Endothelial cell of umbilical vein (primary cell): ENCODE data around the gene LANCL2. TPM values are rescaled to one million over a fixed set of nuclear protein-coding genes. Genes with fewer than 3 reads are reported as not detected.

Experiments used
- BruUV-seq: library from RNA; stranded (reverse); fragments of 400-500 nt; replicated peaks from 2 replicates; lab custom pipeline; 2021; lab: Mats Ljungman, UMichigan
- CTCF ChIA-PET: fragments of 300-600, 350-600 bp; sonication (Branson Sonifier 250); formaldehyde crosslinking; loops from one replicate; lab custom pipeline; 2021; ENCODE audit warnings: antibody characterized with exemption, inconsistent platforms; lab: Charles Lee
- POLR2A ChIA-PET: fragments of 300-600, 350-600 bp; sonication (Branson Sonifier 250); formaldehyde crosslinking; loops from one replicate; lab custom pipeline; 2021; ENCODE audit warnings: antibody characterized with exemption, inconsistent platforms; lab: Charles Lee
- DNase-seq: peaks from one replicate; pipeline ENCODE4 v3.0.0-alpha.2; 2011; ENCODE audit warnings: low read depth, low spot score
- FAIRE-seq: peaks from 2 replicates; lab custom pipeline; 2011; peaks lifted over from hg19 to GRCh38; lab: Jason Lieb, UNC
- H2AFZ ChIP-seq: 2 replicates; pipeline ENCODE4 v1.6.0; 2012; ENCODE audit warnings: low read depth, low read length, control low read depth, inconsistent platforms
- H3K27ac ChIP-seq: 2 replicates; pipeline ENCODE4 v1.5.1; 2011; ENCODE audit warnings: low read depth, mild to moderate bottlenecking, control low read depth, low read length, moderate library complexity; ENCODE audit not compliant: insufficient read depth
- H3K27me3 ChIP-seq, 2 experiments: 2 replicates each; pipeline versions ENCODE4 v1.6.0 to v1.6.1; 2011; ENCODE audit warnings: low read length in 2 of 2, mixed read lengths in 1 of 2; ENCODE audit not compliant: control insufficient read depth in 2 of 2, insufficient read depth in 2 of 2
- H3K36me3 ChIP-seq, 2 experiments: 2 replicates in 1 of 2; 3 replicates in 1 of 2; pipeline ENCODE4 v1.5.1; 2011; ENCODE audit warnings: low read length in 2 of 2, mild to moderate bottlenecking in 1 of 2, moderate library complexity in 1 of 2; ENCODE audit not compliant: control insufficient read depth in 2 of 2, insufficient read depth in 2 of 2; ENCODE audit errors: extremely low read depth in 1 of 2
- H3K4me1 ChIP-seq: 3 replicates; pipeline ENCODE4 v1.5.1; 2011; ENCODE audit warnings: mild to moderate bottlenecking, low read length; ENCODE audit not compliant: control insufficient read depth, insufficient read depth; ENCODE audit errors: extremely low read depth
- H3K4me2 ChIP-seq: 2 replicates; pipeline ENCODE4 v1.6.1; 2011; ENCODE audit warnings: low read length, control low read depth, mixed read lengths; ENCODE audit not compliant: insufficient read depth
- H3K4me3 ChIP-seq, 3 experiments: fragments of 200-600 bp in 1 of 3; sonication (generic), shearing (Covaris generic) in 1 of 3; replicated peaks in 1 of 3; 2 replicates each; pipeline ENCODE4 v1.5.1; 2011 to 2016; ENCODE audit warnings: control low read depth in 3 of 3, low read length in 3 of 3, mild to moderate bottlenecking in 2 of 3, inconsistent platforms in 1 of 3, low read depth in 1 of 3, moderate library complexity in 1 of 3; ENCODE audit not compliant: insufficient read depth in 1 of 3
- H3K79me2 ChIP-seq: 2 replicates; pipeline ENCODE4 v1.6.0; 2012; ENCODE audit warnings: low read length, inconsistent platforms; ENCODE audit not compliant: control insufficient read depth, insufficient read depth
- H3K9ac ChIP-seq: replicated peaks from 2 replicates; pipeline ENCODE3; 2011; ENCODE audit warnings: low read length, control low read depth; ENCODE audit not compliant: insufficient read depth; ENCODE audit errors: extremely low read depth
- H3K9me1 ChIP-seq: replicated peaks from 3 replicates; pipeline ENCODE4 v1.6.0; 2011; ENCODE audit warnings: mild to moderate bottlenecking, low read length; ENCODE audit not compliant: control insufficient read depth, insufficient read depth; ENCODE audit errors: extremely low read depth
- H3K9me3 ChIP-seq: replicated peaks from 2 replicates; pipeline ENCODE4 v1.5.1; 2012; ENCODE audit warnings: low read length, inconsistent platforms; ENCODE audit not compliant: control insufficient read depth, insufficient read depth
- H4K20me1 ChIP-seq: replicated peaks from 2 replicates; pipeline ENCODE3; 2011; ENCODE audit warnings: mild to moderate bottlenecking, low read length; ENCODE audit not compliant: control insufficient read depth, insufficient read depth; ENCODE audit errors: extremely low read depth
- EZH2 ChIP-seq: IDR thresholded peaks from 2 replicates; pipeline ENCODE4 v1.6.1; 2012; ENCODE audit warnings: borderline replicate concordance, low read depth, mild to moderate bottlenecking, moderate library complexity, low read length, inconsistent platforms; ENCODE audit not compliant: severe bottlenecking
- FOS ChIP-seq: IDR thresholded peaks from 2 replicates; pipeline ENCODE4 v1.6.1; 2011; ENCODE audit warnings: mild to moderate bottlenecking, low read length, moderate library complexity, borderline replicate concordance; ENCODE audit not compliant: insufficient read depth
- GATA2 ChIP-seq: IDR thresholded peaks from 2 replicates; pipeline ENCODE4 v1.7.0; 2011; ENCODE audit warnings: low read depth, mild to moderate bottlenecking, moderate library complexity, mixed read lengths, low read length; ENCODE audit not compliant: insufficient read length, insufficient read depth
- JUN ChIP-seq: IDR thresholded peaks from 2 replicates; pipeline ENCODE4 v1.6.1; 2011; ENCODE audit warnings: borderline replicate concordance, low read depth; ENCODE audit not compliant: insufficient read length, insufficient read depth
- MYC ChIP-seq: IDR thresholded peaks from one replicate; pipeline ENCODE4 v1.6.1; 2011; ENCODE audit warnings: mild to moderate bottlenecking, low read depth, low read length
- POLR2A ChIP-seq: IDR thresholded peaks from 2 replicates; pipeline ENCODE4 v1.6.1; 2012; ENCODE audit warnings: low read depth, mild to moderate bottlenecking, control low read depth, low read length
- POLR2AphosphoS5 ChIP-seq: IDR thresholded peaks from 2 replicates; pipeline ENCODE4 v1.6.1; 2012; ENCODE audit warnings: low read depth, mild to moderate bottlenecking, control low read depth, low read length, moderate library complexity; ENCODE audit not compliant: insufficient read depth
- dilution Hi-C: fragments of 300-500 bp; cut with MboI; formaldehyde crosslinking; loops from one replicate; pipeline ENCODE4 v1.15.0; 2019; ENCODE audit warnings: low sequenced_read_pairs; ENCODE audit not compliant: extremely low pct_ligation_motif_present
- intact Hi-C: fragments of 100-400 bp; cut with micrococcal nuclease; formaldehyde crosslinking; loops from one replicate; pipeline ENCODE4 v1.10.0; 2022
- polyA plus RNA-seq, 4 experiments: library from polyadenylated mRNA; depleted of rRNA in 3 of 4; stranded (reverse) in 3 of 4; unstranded in 1 of 4; fragments of >200 nt; gene quantifications; 2 replicates each; pipeline versions ENCODE4 v1.2.1 to v1.2.3, GENCODE V29; 2011 to 2012; ENCODE audit warnings: missing spikeins in 1 of 4
- total RNA-seq: library from RNA; stranded (reverse); gene quantifications from 2 replicates; pipeline ENCODE4 v1.2.3, GENCODE V29; 2021
- TF ChIP-seq, protein P1 (sequence below), 2 donors: IDR thresholded peaks; 1 replicate in 1 of 2; 2 replicates in 1 of 2; pipeline ENCODE4 v1.5.1; 2011; ENCODE audit warnings: low read length in 2 of 2, mild to moderate bottlenecking in 2 of 2, moderate library complexity in 2 of 2, control low read depth in 1 of 2, inconsistent platforms in 1 of 2, low read depth in 1 of 2; ENCODE audit not compliant: insufficient read depth in 1 of 2; ENCODE audit errors: extremely low read depth in 1 of 2
- TF ChIP-seq, protein P2 (sequence below): IDR thresholded peaks from 2 replicates; pipeline ENCODE4 v1.6.1; 2011; ENCODE audit not compliant: insufficient read depth, insufficient read length

LANCL2 gene
- total and polyA plus RNA-seq, 2 donors (not counting 3 experiments of a cell fraction or from before 2014, with no cell fraction given), result 19.2 to 25.3 TPM

DNA sequence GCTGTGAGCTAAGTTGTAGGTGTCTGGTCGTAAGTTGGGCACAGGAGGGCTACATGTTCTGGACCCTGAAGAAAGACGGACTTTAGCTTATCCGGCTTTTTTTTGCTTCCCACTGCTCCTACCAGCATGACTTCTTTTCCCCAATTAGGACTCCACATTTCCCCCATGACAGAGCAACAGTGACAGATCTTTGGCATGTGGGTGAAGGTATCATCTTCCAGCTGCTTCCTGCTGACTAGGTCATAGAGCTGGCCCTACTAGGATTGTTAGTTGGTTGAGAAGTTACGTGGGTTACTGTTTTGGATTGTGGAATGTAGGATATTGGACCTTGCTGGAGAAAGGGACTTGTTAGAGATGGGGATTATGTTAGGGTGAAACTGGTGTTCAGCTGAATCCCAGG lies 21.4 kb downstream of the LANCL2 start:
- Histone ChIP-seq H3K36me3 (no peaks in the 10 kb centered on the region), H4K20me1 (no peaks in the 10 kb centered on the region), H3K9ac (no peak overlapping the region), H3K4me1 (no peaks in the 10 kb centered on the region), H3K4me3 (no peak overlapping the region), H3K79me2 (no peaks in the 10 kb centered on the region), H3K4me2 (no peak overlapping the region), H3K9me1 (no peaks in the 10 kb centered on the region), H3K9me3 (peaks cover 4% of the 10 kb centered on the region), H3K27ac (no peak overlapping the region), H2AFZ (no peak overlapping the region), H3K27me3 (no peaks in the 10 kb centered on the region)
- intact Hi-C loops (no loop called here), dilution Hi-C loops (no loop called here)
- no peak for DNase-seq
- ChIA-PET POLR2A (no interaction called here), CTCF (no interaction called here)
- no peak for TF ChIP-seq EZH2
- no peak for TF ChIP-seq POLR2A
- TF ChIP-seq, protein P1, sequence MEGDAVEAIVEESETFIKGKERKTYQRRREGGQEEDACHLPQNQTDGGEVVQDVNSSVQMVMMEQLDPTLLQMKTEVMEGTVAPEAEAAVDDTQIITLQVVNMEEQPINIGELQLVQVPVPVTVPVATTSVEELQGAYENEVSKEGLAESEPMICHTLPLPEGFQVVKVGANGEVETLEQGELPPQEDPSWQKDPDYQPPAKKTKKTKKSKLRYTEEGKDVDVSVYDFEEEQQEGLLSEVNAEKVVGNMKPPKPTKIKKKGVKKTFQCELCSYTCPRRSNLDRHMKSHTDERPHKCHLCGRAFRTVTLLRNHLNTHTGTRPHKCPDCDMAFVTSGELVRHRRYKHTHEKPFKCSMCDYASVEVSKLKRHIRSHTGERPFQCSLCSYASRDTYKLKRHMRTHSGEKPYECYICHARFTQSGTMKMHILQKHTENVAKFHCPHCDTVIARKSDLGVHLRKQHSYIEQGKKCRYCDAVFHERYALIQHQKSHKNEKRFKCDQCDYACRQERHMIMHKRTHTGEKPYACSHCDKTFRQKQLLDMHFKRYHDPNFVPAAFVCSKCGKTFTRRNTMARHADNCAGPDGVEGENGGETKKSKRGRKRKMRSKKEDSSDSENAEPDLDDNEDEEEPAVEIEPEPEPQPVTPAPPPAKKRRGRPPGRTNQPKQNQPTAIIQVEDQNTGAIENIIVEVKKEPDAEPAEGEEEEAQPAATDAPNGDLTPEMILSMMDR (IDR thresholded peaks at IDR 0.05; ENCODE audit: extremely low read depth in 1 of 2, insufficient read depth in 1 of 2, low read depth in 1 of 2, low read length in 2 of 2), result no peak
- no peak for TF ChIP-seq FOS
- no peak for TF ChIP-seq MYC
- TF ChIP-seq POLR2AphosphoS5, result no peak
- no peak for TF ChIP-seq GATA2
- no peak for TF ChIP-seq JUN
- TF ChIP-seq, protein P2, sequence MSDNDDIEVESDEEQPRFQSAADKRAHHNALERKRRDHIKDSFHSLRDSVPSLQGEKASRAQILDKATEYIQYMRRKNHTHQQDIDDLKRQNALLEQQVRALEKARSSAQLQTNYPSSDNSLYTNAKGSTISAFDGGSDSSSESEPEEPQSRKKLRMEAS, result no peak
- BruUV-seq, result no TSS peak
- FAIRE-seq, result no peak
